ENCODE measurements around the gene CCNI. TPM values are rescaled to one million over a fixed set of nuclear protein-coding genes. Genes with fewer than 3 reads are reported as not detected.
A peak's percentile ranks its signal among the peaks of the same experiment; 100 is the strongest.

CCNI gene
- total RNA-seq, 1 experiment from 2014 or later = 181 TPM

GRCh38 chr4:77021614-77022089, 54.1 kb downstream of the CCNI start:
- Histone ChIP-seq H3K9me3 (replicated peaks) (no peaks in the 10 kb centered on the region), H3K4me3 (no peak overlapping the region), H3K36me3 (peaks cover 85% of the 10 kb centered on the region), H3K27ac (peak overlapping the region; percentile 80), H3K27me3 (replicated peaks) (no peaks in the 10 kb centered on the region), H3K4me1 (replicated peaks) (peaks cover 54% of the 10 kb centered on the region)
- peak; percentile 59 to 60 for DNase-seq (ENCODE audit: low read depth in 1 of 2, low spot score in 2 of 2)

- H3K4me3 ChIP-seq = no peak overlapping the region
- H3K27me3 ChIP-seq (replicated peaks) = no peaks in the 10 kb centered on the region
- H3K27ac ChIP-seq = no peak overlapping the region
- DNase-seq (ENCODE audit: low read depth in 1 of 2, low spot score in 2 of 2) = no peak
- H3K4me1 ChIP-seq (replicated peaks) = peaks cover 51% of the 10 kb centered on the region
- H3K9me3 ChIP-seq (replicated peaks) = no peaks in the 10 kb centered on the region
- H3K36me3 ChIP-seq = peaks cover 80% of the 10 kb centered on the region
Observed at GRCh38 chr4:77020017-77020416, 55.8 kb downstream of the CCNI start.

- peaks cover 31% of the 10 kb centered on the region for H3K4me1 ChIP-seq (replicated peaks)
- no peak for DNase-seq (ENCODE audit: low read depth in 1 of 2, low spot score in 2 of 2)
- H3K9me3 ChIP-seq (replicated peaks) = no peaks in the 10 kb centered on the region
- no peak overlapping the region for H3K4me3 ChIP-seq
- no peak overlapping the region for H3K27ac ChIP-seq
- H3K27me3 ChIP-seq (replicated peaks) = no peaks in the 10 kb centered on the region
- peaks cover 82% of the 10 kb centered on the region for H3K36me3 ChIP-seq
Observed at GRCh38 chr4:77015390-77015789, 60.4 kb downstream of the CCNI start.

GRCh38 chr4:77014256-77014655, 61.5 kb downstream of the CCNI start:
- H3K4me1 ChIP-seq (replicated peaks) = peaks cover 31% of the 10 kb centered on the region
- DNase-seq (ENCODE audit: low read depth in 1 of 2, low spot score in 2 of 2) = no peak
- H3K27ac ChIP-seq = no peak overlapping the region
- no peak overlapping the region for H3K4me3 ChIP-seq
- peaks cover 76% of the 10 kb centered on the region for H3K36me3 ChIP-seq
- no peaks in the 10 kb centered on the region for H3K27me3 ChIP-seq (replicated peaks)
- H3K9me3 ChIP-seq (replicated peaks) = no peaks in the 10 kb centered on the region

GRCh38 chr4:77012726-77013125, 63.1 kb downstream of the CCNI start:
- no peak overlapping the region for H3K27ac ChIP-seq
- H3K27me3 ChIP-seq (replicated peaks) = no peaks in the 10 kb centered on the region
- DNase-seq (ENCODE audit: low read depth in 1 of 2, low spot score in 2 of 2) = no peak
- peaks cover 43% of the 10 kb centered on the region for H3K4me1 ChIP-seq (replicated peaks)
- no peak overlapping the region for H3K4me3 ChIP-seq
- H3K9me3 ChIP-seq (replicated peaks) = no peaks in the 10 kb centered on the region
- H3K36me3 ChIP-seq = peaks cover 75% of the 10 kb centered on the region

GRCh38 chr4:77010841-77011354, 64.9 kb downstream of the CCNI start:
- Histone ChIP-seq H3K27ac (peak overlapping the region; percentile 70), H3K9me3 (replicated peaks) (no peaks in the 10 kb centered on the region), H3K27me3 (replicated peaks) (no peaks in the 10 kb centered on the region), H3K4me3 (no peak overlapping the region), H3K36me3 (peaks cover 75% of the 10 kb centered on the region), H3K4me1 (replicated peaks) (peaks cover 62% of the 10 kb centered on the region)
- DNase-seq (ENCODE audit: low read depth in 1 of 2, low spot score in 2 of 2) = peak in 1 of 2 experiments; percentile 65

- Histone ChIP-seq H3K4me3 (no peak overlapping the region), H3K9me3 (replicated peaks) (no peaks in the 10 kb centered on the region), H3K27ac (peak overlapping the region; percentile 70), H3K27me3 (replicated peaks) (no peaks in the 10 kb centered on the region), H3K36me3 (peaks cover 75% of the 10 kb centered on the region), H3K4me1 (replicated peaks) (peaks cover 67% of the 10 kb centered on the region)
- no peak for DNase-seq (ENCODE audit: low read depth in 1 of 2, low spot score in 2 of 2)
Observed at GRCh38 chr4:77009511-77010115, 66.2 kb downstream of the CCNI start.

GRCh38 chr4:77007358-77008230, 68.2 kb downstream of the CCNI start:
- no peaks in the 10 kb centered on the region for H3K9me3 ChIP-seq (replicated peaks)
- H3K4me3 ChIP-seq = no peak overlapping the region
- H3K27me3 ChIP-seq (replicated peaks) = no peaks in the 10 kb centered on the region
- peaks cover 77% of the 10 kb centered on the region for H3K36me3 ChIP-seq
- peak overlapping the region; percentile 87 for H3K27ac ChIP-seq
- peaks cover 73% of the 10 kb centered on the region for H3K4me1 ChIP-seq (replicated peaks)
- peak; percentile 75 to 90 for DNase-seq (ENCODE audit: low read depth in 1 of 2, low spot score in 2 of 2)

- DNase-seq (ENCODE audit: low read depth in 1 of 2, low spot score in 2 of 2) = no peak
- H3K27ac ChIP-seq = peak overlapping the region; percentile 87
- no peaks in the 10 kb centered on the region for H3K9me3 ChIP-seq (replicated peaks)
- H3K4me1 ChIP-seq (replicated peaks) = peaks cover 80% of the 10 kb centered on the region
- H3K36me3 ChIP-seq = peaks cover 77% of the 10 kb centered on the region
- no peak overlapping the region for H3K4me3 ChIP-seq
- H3K27me3 ChIP-seq (replicated peaks) = no peaks in the 10 kb centered on the region
Observed at GRCh38 chr4:77006753-77007353, 68.9 kb downstream of the CCNI start.

- H3K27me3 ChIP-seq (replicated peaks) = no peaks in the 10 kb centered on the region
- H3K4me1 ChIP-seq (replicated peaks) = peaks cover 65% of the 10 kb centered on the region
- no peak overlapping the region for H3K27ac ChIP-seq
- H3K4me3 ChIP-seq = no peak overlapping the region
- no peaks in the 10 kb centered on the region for H3K9me3 ChIP-seq (replicated peaks)
- DNase-seq (ENCODE audit: low read depth in 1 of 2, low spot score in 2 of 2) = no peak
- peaks cover 89% of the 10 kb centered on the region for H3K36me3 ChIP-seq
Observed at GRCh38 chr4:77003400-77003799, 72.4 kb downstream of the CCNI start.

- Histone ChIP-seq H3K36me3 (peaks cover 95% of the 10 kb centered on the region), H3K27me3 (replicated peaks) (no peaks in the 10 kb centered on the region), H3K4me3 (no peak overlapping the region), H3K4me1 (replicated peaks) (peaks cover 56% of the 10 kb centered on the region), H3K27ac (peak overlapping the region; percentile 48), H3K9me3 (replicated peaks) (no peaks in the 10 kb centered on the region)
- peak in 1 of 2 experiments; percentile 16 for DNase-seq (ENCODE audit: low read depth in 1 of 2, low spot score in 2 of 2)
Observed at GRCh38 chr4:77002321-77003107, 73.3 kb downstream of the CCNI start.

GRCh38 chr4:77001907-77002306, 73.9 kb downstream of the CCNI start:
- peak in 1 of 2 experiments; percentile 44 for DNase-seq (ENCODE audit: low read depth in 1 of 2, low spot score in 2 of 2)
- Histone ChIP-seq H3K4me1 (replicated peaks) (peaks cover 50% of the 10 kb centered on the region), H3K36me3 (peaks cover 99% of the 10 kb centered on the region), H3K27ac (peak overlapping the region; percentile 48), H3K9me3 (replicated peaks) (no peaks in the 10 kb centered on the region), H3K27me3 (replicated peaks) (no peaks in the 10 kb centered on the region), H3K4me3 (no peak overlapping the region)

- DNase-seq (ENCODE audit: low read depth in 1 of 2, low spot score in 2 of 2) = no peak
Observed at GRCh38 chr4:76998251-76998901, 77.4 kb downstream of the CCNI start.

More at GRCh38 chr4:76998251-76998901, 77.4 kb downstream of the CCNI start:
- Histone ChIP-seq H3K27ac (no peak overlapping the region), H3K4me1 (replicated peaks) (peaks cover 33% of the 10 kb centered on the region), H3K4me3 (no peak overlapping the region), H3K9me3 (replicated peaks) (no peaks in the 10 kb centered on the region), H3K36me3 (peaks cover 82% of the 10 kb centered on the region), H3K27me3 (replicated peaks) (no peaks in the 10 kb centered on the region)

Data from SJSA1 (cell line).